Thyroid gland (tissue), 4 donors: ENCODE results near the gene CDKN3.

Source experiments
- POLR2A ChIP-seq, 2 donors: fragments of 450-650 bp; IDR thresholded peaks; one replicate each; pipeline ENCODE4 v1.6.1; 2017; ENCODE audit warnings: antibody characterized with exemption in 2 of 2, mild to moderate bottlenecking in 2 of 2, moderate library complexity in 1 of 2
- TF ChIP-seq, protein P1 (sequence below), 6 experiments: fragments of 200-600 bp in 3 of 6; fragments of 450-650 bp in 3 of 6; sonication (generic) in 3 of 6; IDR thresholded peaks; one replicate each; pipeline ENCODE4 v1.5.1; 2016 to 2019; ENCODE audit warnings: antibody characterized with exemption in 6 of 6, mild to moderate bottlenecking in 2 of 6, inconsistent platforms in 1 of 6, moderate library complexity in 1 of 6

DNA sequence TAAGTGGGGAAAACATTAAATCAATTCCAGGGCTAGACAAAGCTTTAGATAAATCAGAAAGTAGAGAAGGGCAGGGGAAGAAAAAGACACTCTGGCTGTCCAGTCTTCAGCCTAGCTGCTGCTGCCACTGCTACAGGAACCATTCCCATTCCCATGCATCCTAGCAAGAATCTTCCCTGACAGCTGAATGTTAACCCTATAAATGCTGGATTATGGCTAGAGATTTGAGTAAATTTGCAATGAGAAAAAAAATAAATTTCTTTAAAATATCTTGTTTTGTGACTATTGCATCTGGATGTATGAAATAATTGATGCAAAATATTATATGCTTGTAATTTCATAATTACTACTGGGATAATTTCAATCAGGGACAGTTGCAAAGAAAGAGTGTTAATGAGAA is 15.0 kb upstream of the CDKN3 start:
- TF ChIP-seq, protein P1, sequence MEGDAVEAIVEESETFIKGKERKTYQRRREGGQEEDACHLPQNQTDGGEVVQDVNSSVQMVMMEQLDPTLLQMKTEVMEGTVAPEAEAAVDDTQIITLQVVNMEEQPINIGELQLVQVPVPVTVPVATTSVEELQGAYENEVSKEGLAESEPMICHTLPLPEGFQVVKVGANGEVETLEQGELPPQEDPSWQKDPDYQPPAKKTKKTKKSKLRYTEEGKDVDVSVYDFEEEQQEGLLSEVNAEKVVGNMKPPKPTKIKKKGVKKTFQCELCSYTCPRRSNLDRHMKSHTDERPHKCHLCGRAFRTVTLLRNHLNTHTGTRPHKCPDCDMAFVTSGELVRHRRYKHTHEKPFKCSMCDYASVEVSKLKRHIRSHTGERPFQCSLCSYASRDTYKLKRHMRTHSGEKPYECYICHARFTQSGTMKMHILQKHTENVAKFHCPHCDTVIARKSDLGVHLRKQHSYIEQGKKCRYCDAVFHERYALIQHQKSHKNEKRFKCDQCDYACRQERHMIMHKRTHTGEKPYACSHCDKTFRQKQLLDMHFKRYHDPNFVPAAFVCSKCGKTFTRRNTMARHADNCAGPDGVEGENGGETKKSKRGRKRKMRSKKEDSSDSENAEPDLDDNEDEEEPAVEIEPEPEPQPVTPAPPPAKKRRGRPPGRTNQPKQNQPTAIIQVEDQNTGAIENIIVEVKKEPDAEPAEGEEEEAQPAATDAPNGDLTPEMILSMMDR (IDR thresholded peaks at IDR 0.05), result no peak
- no peak for TF ChIP-seq POLR2A (IDR thresholded peaks at IDR 0.05)
